NCI-H146 (cell line): ENCODE results near the gene TPGS1.

ENCODE experiments used
- DNase-seq: peaks from one replicate; lab custom pipeline; 2025; lab: John Stamatoyannopoulos, UW

The TPGS1 gene

DNA sequence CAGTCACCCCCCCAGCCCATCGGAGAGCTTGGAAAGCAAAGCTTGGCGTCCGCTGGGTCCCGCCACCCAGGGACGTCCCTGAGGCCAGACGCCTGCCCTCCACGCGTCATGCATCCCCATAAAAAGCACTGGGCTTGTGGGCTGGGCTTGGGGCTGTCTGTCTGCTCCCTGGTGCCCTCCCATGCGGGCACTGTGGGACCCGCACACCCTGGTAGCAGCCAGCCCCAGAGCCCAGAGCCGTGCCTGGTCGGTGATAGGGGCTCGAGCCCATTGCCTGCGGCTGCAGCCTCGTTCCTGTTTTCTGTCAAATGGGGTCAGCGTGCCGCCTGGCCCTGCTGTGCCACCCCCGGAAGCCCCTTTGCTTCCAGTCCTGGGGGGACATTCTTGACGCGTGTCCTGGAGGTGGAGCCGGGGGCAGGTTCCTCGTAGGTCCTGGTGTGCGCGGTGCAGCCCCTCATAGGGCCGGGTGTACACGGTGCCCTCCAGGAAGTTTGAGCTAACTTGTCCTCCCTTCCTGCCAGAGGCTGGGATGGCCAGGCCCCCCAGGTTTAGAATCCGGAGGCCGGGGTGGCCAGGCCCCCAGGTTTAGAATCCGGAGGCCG lies 32.2 kb downstream of the TPGS1 start:
- DNase-seq = no peak

DNA sequence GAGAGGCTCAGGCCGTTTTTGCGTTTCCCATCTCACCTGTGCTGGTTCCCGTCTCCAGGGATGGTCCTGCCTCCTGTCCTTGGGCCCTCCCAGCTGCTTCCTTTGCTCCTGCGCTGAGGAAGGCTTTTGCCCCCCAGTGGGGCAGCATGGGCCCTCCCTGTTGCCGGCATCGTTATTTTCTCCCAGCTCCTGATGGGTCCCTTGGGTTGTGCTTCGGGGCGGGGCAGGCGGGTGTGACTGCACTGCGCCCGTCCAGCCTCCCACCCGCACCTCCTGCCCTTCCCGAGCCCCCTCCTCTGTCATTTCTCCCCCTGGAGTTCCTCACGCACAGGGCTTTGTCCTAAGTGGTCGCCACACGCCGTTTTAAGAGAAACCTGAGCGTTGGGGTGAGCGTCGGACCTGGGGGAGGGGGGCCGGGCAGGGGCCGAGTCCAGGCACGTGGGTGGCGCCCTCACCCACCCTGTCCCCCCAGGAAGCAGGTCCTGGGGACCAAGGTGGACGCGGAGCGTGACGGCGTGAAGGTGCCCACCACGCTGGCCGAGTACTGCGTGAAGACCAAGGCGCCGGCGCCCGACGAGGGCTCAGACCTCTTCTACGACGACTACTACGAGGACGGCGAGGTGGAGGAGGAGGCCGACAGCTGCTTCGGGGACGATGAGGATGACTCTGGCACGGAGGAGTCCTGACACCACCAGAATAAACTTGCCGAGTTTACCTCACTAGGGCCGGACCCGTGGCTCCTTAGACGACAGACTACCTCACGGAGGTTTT lies 33.8 kb downstream of the TPGS1 start:
- no peak for DNase-seq

- DNase-seq = no peak
Measured at GRCh38 chr19:541699-542098, 34.4 kb downstream of the TPGS1 start.

GRCh38 chr19:542173-542866 lies 35.0 kb downstream of the TPGS1 start:
- no peak for DNase-seq

DNA sequence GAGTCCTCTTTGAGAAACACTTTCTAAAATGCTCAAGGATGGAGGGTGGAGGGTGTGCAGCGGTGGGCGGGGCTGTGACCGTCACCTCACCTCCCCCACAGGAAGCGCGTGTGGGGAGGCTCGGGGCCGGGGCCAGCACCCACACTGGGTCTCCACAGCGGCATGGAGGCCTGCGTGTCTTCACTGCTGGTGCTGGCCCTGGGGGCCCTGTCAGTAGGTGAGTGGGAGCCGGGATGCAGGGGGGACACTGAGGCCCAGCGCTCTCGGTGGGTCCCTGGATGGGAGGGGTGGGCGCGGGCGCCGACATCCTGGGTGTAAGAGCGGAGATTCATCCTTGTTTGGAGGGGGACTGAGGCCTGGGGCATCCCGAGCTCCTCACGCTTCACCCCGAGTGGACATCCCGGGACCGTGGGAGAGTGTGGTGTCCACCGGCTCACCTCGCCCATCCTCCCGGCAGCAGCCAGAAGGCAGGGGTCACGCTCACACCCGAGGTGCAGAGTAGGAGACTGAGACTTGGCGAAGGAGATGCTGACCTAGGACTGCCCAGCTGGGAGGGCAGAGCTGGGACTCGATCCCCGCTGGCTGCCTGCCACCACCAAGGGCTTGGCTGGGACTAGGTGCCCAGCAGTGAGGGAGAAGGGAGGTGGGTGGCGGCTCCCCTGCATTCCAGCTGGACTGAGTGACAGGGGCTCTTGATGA lies 36.8 kb downstream of the TPGS1 start, which contains the start of gene GZMM:
GZMM (plus strand) TSS at position 144 of the 699 bp plus-strand sequence; CDS start at position 163, 19 bp downstream.
- DNase-seq = no peak

GRCh38 chr19:547117-547516 lies 39.8 kb downstream of the TPGS1 start:
- DNase-seq = no peak

GRCh38 chr19:547836-548720 lies 40.8 kb downstream of the TPGS1 start:
- no peak for DNase-seq

DNA sequence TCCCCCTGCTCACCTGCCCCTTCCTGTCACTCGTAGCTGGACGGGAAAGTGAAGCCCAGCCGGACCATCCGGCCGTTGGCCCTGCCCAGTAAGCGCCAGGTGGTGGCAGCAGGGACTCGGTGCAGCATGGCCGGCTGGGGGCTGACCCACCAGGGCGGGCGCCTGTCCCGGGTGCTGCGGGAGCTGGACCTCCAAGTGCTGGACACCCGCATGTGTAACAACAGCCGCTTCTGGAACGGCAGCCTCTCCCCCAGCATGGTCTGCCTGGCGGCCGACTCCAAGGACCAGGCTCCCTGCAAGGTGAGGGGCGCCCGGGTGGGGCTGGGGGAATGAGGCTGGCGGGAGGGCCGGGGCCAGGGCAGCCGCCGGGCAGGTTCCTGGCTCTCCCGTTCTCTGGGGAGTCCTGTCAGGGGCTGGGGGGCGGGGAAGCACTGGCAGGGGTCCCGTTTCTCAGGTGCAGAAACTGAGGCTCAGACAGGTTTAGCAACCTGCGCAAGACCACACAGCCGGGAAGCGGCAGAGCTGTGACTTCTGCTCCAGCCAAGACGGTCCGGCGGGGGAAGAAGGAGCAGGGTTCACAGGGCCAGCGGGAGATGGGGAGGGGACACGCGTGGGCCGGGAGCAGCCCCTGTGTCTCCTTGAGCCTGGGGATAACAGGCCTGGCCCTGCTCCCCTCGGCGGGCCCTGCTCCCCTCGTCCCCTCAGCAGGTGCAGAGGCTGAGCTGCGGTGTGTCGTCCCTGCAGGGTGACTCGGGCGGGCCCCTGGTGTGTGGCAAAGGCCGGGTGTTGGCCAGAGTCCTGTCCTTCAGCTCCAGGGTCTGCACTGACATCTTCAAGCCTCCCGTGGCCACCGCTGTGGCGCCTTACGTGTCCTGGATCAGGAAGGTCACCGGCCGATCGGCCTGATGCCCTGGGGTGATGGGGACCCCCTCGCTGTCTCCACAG lies 41.9 kb downstream of the TPGS1 start:
- DNase-seq = peak; percentile 29

GRCh38 chr19:554817-555216 lies 47.5 kb downstream of the TPGS1 start:
- DNase-seq = no peak

DNA sequence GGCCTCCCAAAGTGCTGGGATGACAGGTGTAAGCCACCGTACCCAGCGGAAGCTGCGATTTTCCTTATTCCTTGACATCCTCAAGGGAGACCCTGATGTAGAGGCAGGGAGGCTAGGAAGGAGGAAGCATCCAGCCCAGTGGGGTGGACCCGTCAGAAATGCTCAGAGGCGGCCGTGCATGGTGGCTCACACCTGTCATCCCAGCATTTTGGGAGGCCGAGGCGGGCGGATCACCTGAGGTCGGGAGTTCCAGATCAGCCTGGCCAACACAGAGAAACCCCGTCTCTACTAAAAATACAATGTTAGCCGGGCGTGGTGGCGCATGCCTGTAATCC lies 48.1 kb downstream of the TPGS1 start:
- no peak for DNase-seq

GRCh38 chr19:556611-557382 lies 49.5 kb downstream of the TPGS1 start:
- peak; percentile 17 for DNase-seq

GRCh38 chr19:558770-559439 lies 51.6 kb downstream of the TPGS1 start:
- DNase-seq = no peak

DNA sequence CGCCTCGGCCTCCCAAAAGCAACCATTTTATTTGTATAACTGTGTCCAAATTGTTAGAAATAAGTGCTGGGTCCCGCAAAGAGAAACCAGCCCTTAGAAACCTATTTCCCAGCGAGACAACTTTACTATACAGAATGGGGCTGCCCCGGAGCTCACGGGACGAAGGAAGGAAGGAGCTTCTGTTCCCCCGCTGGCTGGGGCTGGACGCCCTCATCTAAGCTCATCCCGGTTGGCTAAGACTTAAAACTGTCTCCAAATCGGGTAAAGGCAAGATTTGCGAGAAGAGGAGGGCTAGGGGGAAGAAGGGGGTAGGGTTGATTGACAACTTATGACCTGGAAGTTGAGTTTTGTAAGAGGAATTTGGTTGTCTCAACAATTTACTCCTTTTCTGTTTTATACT lies 52.8 kb downstream of the TPGS1 start:
- DNase-seq = no peak

DNA sequence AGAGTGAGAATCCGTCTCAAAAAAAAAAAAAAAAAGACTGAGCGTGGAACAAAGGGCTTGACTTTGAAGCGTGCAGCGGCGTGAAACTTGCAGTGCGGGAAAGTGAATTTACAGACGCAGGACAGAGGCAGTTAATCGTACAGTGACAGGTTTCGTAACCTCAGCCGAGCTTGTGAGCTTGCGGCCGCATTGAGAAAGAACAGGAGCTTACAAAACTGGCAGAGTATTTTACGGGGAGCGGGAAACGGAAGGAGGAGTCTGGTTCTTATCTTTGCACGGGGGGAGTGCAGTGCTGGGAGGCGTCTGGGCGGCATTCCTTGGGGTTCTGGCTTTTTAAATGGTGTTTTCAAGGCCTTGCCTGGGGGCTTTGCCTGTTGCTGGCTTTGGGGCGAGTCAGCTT lies 59.1 kb downstream of the TPGS1 start:
- no peak for DNase-seq

DNA sequence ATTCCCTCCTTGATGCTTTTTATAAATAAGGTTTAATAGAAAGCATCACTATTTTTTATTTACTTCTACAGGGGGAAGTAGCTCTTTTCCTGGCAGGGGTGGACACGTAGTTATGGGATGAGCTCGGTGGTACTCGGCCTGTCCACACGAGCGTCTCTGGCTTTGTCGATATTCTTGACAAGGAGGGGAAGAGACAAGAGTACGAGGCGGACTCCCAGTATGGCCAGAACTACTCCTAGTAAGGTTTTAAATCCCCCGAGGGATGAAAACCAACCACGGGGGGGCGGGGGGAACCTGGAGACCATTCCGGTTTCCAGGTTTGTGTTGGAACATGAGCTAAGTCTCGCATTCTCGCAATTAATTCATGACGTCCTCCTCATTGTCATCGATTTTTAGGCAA lies 59.5 kb downstream of the TPGS1 start:
- DNase-seq = no peak

DNA sequence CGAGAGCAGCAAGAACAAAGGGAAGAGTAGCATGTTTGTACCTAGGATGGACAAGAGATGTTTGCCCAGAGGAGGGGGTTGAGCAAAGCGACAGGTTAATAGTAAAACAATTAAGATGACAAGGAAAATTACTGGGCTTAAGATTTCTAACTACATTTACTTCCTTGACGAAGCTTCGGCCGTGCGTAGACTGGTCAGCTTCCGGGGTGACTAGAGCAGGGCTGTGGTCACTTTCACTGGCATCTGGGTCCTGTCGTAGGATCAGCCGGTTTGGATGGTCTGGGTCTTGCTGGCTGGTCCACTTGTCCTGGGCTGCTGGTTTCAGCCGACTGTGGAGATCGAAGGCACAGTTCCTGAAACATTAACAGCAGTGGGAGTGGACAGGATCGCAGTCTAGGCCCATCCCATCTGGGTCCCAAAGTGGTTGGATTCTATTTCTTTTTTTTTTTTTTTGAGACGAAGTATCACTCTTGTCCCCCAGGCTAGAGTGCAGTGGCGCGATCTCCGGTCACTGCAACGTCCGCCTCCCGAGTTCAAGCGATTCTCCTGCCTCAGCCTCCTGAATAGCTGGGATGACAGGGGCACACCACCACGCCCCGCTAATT lies 60.1 kb downstream of the TPGS1 start:
- DNase-seq = no peak
